Stomach (tissue), 4 donors: ENCODE data around the gene MAPK14.

Source experiments
- CTCF ChIP-seq, 7 experiments: fragments of 450-650 bp in 4 of 7; fragments of 200-600 bp in 3 of 7; sonication (generic) in 3 of 7; IDR thresholded peaks; one replicate each; pipeline ENCODE4 v1.5.1; 2016 to 2019; ENCODE audit warnings: antibody characterized with exemption in 7 of 7, control low read depth in 2 of 7, mild to moderate bottlenecking in 1 of 7
- POLR2A ChIP-seq, 4 donors: fragments of 450-650 bp; IDR thresholded peaks; one replicate each; pipeline ENCODE4 v1.6.1; 2016; ENCODE audit warnings: antibody characterized with exemption in 4 of 4, control low read depth in 2 of 4, mild to moderate bottlenecking in 1 of 4, moderate library complexity in 1 of 4
- POLR2AphosphoS5 ChIP-seq, 3 donors: sonication (generic); formaldehyde crosslinking; IDR thresholded peaks; one replicate each; pipeline ENCODE4 v1.6.1; 2016; ENCODE audit warnings: antibody characterized with exemption in 3 of 3

- TF ChIP-seq CTCF (IDR thresholded peaks at IDR 0.05) (no peak), POLR2AphosphoS5 (IDR thresholded peaks at IDR 0.05) (no peak), POLR2A (IDR thresholded peaks at IDR 0.05) (no peak)
Observed at GRCh38 chr6:36082318-36082717, 54.7 kb downstream of the MAPK14 start.
